GM21619 (cell line): ENCODE results near the gene NTF3.

Source experiments
- ATAC-seq: cut with Tn5 transposase; IDR thresholded peaks from one replicate; pipeline ENCODE4 v1.9.1; 2021; ENCODE audit not compliant: unreplicated experiment

Gene NTF3

DNA sequence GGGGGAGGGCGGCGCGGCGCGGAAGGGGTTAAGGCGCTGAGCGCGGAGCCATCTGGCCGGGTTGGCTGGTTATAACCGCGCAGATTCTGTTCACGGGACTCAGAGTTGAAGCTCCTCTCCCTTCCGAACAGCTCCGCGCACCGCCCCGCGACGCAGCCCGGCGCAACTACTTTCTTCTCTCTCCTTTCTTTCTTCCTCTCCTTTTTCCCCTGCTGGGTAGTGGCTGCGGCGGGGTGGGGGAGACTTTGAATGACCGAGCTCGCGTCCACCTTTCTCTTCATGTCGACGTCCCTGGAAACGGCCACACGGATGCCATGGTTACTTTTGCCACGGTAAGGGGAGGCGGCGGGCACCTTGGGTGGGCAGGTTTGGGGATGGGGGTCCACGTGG, at the start of gene NTF3:
TSS of gene NTF3 (plus strand) at position 98 of the 390 bp plus-strand sequence. CDS start at position 315, 217 bp downstream.
- no peak for ATAC-seq

DNA sequence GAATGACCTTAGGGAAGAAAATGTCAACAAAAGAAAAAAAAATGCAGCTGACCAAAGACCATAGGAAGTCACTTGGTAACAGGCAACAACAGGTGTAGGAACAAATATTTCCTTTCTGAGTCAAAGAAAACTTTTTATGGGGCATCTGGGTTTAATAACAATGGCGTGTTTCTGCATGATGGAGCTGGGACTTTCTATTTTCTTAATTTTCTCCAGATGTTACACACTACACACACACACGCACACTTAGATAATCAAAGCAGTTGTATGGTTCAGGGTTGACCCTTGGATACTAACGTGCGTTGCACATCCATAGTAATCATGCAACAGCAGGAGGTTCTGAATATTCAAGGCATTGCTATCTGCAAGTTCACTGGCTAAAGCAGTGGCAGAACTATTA, 47.9 kb upstream of the NTF3 start:
- no peak for ATAC-seq

GRCh38 chr12:5388581-5389535, 43.0 kb upstream of the NTF3 start:
- no peak for ATAC-seq

DNA sequence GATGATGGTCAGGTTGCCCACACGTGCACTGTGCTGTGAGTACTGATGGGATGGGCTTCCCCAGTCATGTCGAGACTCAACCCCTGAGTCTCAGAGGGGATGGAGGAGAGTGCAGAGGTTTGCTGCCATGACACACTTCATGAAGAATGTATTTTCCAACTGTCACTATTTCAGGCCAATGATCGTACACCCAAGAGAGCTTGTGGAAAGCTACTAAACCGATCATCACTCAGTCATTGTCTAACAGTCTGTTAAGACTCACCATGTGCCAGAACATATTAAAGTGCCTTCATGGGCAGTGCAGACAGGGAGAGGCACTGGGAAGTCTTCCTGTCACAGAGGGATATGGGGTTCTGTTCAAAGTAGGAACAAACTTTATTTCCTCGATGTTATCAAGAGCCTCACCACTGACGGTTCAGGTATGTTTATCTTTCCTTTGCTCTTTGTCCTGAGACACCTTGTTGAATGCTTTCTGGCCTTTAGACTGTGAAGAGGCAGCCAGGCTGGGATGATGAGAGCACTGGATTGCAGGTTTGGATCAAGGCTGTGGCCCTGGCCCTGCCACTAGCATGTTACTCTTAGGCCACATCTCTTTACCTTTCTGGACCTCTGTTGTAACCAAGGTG, 41.6 kb upstream of the NTF3 start:
- ATAC-seq, result no peak

DNA sequence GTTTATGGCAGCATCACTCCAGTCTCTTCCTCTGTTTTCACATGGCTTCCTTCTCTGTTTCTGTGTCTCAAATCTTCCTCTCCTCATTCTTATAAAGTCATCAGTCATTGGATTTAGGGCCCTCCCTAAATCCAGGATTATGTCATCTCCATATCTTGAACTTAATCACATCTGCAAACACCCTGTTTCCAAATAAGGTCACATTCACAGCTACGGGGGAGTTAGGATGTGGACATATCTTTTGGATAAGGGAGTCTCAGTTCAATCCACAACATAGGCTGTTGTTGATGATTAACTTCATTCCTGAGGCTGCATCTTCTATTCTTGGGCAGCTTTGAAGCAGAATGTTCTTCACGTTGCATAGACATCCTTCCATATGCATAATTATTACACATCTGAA, 40.3 kb upstream of the NTF3 start:
- no peak for ATAC-seq

DNA sequence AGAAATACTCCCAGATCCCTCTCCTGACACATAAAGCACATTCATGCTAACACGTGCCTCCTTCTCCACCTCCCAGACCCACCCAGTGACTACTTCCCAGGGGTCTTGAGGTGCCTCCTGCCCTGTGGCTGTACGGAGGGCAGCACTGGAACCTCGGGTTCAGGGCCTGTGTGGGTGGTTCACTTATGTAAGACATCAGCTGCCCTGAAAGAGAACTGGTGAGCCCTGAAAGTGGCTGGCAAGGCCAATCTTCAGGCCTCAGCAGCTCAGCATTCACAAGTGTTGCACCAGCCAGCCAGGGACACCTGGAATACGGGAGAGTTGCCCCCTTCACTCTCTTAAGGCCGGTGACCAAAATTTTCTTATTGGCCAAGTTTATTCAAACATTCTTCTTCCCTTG, 38.9 kb upstream of the NTF3 start:
- no peak for ATAC-seq

GRCh38 chr12:5395443-5396271, 36.3 kb upstream of the NTF3 start:
- ATAC-seq, result no peak

GRCh38 chr12:5396541-5396940, 35.4 kb upstream of the NTF3 start:
- no peak for ATAC-seq

GRCh38 chr12:5399266-5399665, 32.6 kb upstream of the NTF3 start:
- ATAC-seq, result no peak

DNA sequence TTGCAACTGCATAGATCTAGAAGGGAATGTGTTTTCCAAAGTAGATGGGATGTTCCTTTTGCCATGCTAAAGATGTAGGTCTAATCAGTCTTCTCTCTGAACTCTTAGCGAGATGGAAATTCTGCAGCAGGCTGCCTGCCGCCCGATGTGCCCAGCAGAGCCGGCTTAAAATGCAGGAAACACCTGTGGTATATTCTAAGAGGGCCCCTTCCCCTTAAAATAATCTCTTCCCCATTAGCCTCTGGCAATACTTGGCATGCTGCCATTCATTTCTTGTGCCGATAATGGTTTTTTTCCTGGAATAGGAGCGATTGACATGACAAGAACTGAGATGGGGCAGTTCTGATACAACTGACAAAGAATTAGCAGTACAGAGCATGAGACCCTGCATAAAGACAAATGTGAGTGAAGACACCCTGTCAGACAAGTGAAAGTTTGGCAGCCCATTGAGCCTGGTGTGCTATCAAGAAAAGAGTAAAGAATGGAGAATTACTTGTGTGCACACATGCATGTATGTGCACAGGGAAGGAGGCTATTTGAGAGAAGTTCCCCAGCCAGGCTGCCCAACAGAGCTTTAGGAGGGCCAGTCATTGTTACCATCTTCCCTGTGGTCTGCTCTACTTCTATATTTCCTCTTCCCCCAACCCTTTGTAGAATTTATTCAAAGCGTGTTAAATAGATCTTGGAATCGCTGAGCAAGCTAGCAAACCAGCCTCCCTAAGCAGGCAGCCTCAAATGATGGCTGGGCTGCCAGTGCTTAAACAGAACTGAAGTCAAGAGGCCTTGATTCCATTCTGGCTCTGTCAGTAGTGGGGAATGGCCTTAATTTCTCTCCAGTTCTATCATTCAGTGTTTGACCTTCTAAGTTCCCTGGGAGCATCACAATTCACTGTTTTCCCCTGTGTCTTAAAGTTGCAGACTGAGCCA, 29.6 kb upstream of the NTF3 start:
- no peak for ATAC-seq

DNA sequence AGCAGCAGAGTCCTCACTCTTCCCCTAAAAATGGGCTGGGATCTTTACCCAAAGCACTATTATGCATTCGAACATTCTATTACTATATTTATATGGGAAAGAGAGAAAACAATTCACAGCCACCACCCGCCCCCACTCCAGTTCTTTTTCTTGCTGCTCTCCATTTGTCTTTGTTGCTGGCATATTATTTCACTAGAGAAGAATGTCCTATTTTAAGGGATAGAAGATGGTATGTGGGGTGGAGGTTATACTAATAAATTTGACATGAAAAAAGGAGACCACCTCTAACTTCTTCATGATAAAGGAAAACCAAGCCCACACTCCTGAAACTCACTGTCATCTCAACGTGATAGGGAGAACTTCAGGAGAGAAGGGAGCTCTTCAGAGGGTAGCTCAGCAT, 28.5 kb upstream of the NTF3 start:
- ATAC-seq, result no peak

DNA sequence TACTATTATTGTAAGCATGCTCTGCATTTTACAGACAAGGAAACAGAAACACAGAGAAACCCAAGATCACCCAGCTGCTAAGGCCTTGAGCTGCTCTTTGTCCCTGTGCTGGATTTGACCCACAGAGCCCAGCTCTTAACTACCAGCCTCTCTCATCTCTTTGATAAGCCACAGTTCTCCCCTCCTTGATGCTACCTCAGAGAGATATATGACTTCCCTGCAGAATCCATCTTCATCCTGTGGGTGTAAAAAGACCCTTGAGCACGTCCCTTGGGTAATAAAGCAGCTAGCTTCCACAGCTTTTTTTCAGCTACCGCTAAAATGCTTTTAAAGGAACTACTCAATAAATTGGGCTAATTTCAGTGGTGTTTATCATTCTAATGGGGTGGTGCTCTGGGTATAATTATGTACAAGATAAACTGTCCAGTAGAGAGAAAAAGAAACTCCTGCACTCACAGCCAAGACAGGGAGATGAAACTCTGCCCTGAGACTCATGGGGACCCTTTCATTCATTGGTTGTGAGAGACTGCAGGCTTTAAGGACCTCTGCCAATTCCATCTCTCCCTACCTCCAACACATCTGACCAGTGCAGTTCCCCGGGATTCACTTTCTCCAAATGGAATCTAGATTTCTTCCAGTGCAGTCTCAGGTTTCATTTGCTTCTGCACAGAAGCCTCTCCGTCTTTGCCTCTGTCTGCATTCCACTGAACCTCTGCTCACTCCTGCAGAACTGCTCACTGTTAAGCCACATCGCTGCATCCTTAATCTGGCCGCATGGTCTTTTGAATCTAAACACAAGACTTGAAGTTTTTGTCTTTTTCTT, 24.7 kb upstream of the NTF3 start:
- no peak for ATAC-seq

- ATAC-seq, result no peak
Measured at GRCh38 chr12:5409619-5410018, 22.3 kb upstream of the NTF3 start.

- no peak for ATAC-seq
Measured at GRCh38 chr12:5416571-5416970, 15.3 kb upstream of the NTF3 start.

DNA sequence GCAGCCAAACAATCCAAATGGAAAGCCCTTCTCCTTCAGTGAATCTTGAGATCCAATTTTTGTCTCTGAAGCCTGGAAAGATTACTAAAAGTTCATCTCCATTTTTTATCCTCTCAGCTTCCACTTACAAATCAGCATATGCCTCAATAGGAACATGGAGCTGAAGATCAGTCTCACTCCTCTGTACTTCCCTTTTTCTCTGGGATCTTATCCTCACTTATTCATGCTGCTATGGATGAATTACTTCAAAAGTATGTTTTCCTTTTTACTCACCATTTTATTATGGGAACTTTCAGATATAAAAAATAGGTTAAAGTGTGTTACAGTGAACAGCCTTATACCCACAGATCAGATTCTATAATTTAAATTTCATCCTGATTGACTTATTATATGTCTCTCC, 14.4 kb upstream of the NTF3 start:
- no peak for ATAC-seq

- ATAC-seq, result no peak
Measured at GRCh38 chr12:5428332-5429221, 3.3 kb upstream of the NTF3 start.

DNA sequence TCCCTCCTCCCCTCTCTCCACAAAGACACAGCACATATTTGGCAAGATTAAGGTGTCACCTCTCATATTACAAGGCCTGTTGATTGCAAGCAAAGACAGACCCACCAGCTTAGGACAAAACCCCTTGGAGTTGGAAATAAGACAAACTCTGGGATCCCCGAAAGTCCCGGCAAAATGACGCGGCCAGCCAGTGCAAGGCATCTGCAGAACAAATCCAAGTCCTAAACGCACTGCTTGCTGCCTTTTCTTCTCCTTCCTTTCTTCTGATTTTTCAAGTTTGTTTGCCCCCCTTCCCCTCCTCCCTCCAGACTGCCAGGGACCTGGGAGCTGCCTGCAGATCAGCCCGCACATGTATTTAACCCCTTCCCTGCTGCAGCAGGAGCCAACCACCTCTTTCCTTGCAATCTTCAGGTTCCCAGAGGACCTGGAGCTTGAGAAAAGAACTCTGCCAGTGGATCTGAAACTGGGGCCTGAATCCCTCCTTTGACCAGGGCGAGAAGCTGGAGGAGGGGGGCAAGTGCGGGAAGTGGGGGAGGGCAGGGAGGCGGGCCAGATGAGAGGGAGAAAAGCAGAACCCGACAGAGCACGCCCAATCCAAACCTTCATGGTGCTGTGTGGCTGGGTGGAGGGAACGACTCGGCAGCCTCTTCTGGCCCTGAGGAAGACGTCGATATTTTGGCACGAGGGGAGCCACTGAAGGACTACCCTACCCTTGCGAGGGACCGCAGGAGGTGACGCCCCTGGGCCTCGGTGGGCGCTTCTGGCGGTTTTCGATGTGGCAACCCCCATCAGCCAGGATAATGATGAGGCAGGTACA, 2.0 kb upstream of the NTF3 start:
- no peak for ATAC-seq
